Activated CD8-positive, alpha-beta T cell treated with anti-CD3 and anti-CD28 coated beads for 36 hours (primary cell): ENCODE measurements around the gene MCC. TPM values are rescaled to one million over a fixed set of nuclear protein-coding genes. Genes with fewer than 3 reads are reported as not detected.

Source experiments
- ATAC-seq: fragments of 200-7000 bp; cut with Tn5 transposase; one replicate; pipeline ENCODE4 v1.10.0; 2021; ENCODE audit warnings: mild to moderate bottlenecking, moderate library complexity
- CTCF ChIA-PET: fragments of 350-600 bp; sonication (Branson Sonifier 250); formaldehyde crosslinking; loops from one replicate; lab custom pipeline; 2021; ENCODE audit warnings: antibody characterized with exemption; lab: Charles Lee
- POLR2A ChIA-PET: fragments of 350-600 bp; sonication (Branson Sonifier 250); formaldehyde crosslinking; loops from one replicate; lab custom pipeline; 2021; ENCODE audit warnings: antibody characterized with exemption; lab: Charles Lee
- DNase-seq: peaks from one replicate; pipeline ENCODE4 v3.0.0-alpha.2; 2020
- H3K27ac Mint-ChIP-seq: one replicate; pipeline ENCODE4 v1.8.0; 2021; ENCODE audit warnings: mild to moderate bottlenecking, mixed read lengths
- H3K27me3 Mint-ChIP-seq: one replicate; pipeline ENCODE4 v1.8.0; 2021; ENCODE audit warnings: mixed read lengths
- H3K36me3 Mint-ChIP-seq: one replicate; pipeline ENCODE4 v1.8.0; 2021; ENCODE audit warnings: low read depth, mixed read lengths
- H3K4me1 Mint-ChIP-seq: one replicate; pipeline ENCODE4 v1.8.0; 2021; ENCODE audit warnings: low read depth, mixed read lengths
- H3K4me3 Mint-ChIP-seq: one replicate; pipeline ENCODE4 v1.8.0; 2021; ENCODE audit warnings: mild to moderate bottlenecking, moderate library complexity, mixed read lengths
- H3K9me3 Mint-ChIP-seq: one replicate; pipeline ENCODE4 v1.8.0; 2021; ENCODE audit warnings: mixed read lengths
- CTCF ChIP-seq: fragments of 200-600 bp; IDR thresholded peaks from one replicate; pipeline ENCODE4 v1.8.0; 2022; ENCODE audit warnings: antibody characterized with exemption, mild to moderate bottlenecking
- intact Hi-C: fragments of 100-400 bp; cut with micrococcal nuclease; formaldehyde crosslinking; loops from one replicate; pipeline ENCODE4 v1.10.0; 2022
- total RNA-seq, 2 experiments: library from RNA; stranded (reverse); gene quantifications; one replicate each; pipeline ENCODE4 v1.2.3, GENCODE V29; 2021

MCC gene
- total RNA-seq, 2 experiments from 2014 or later = 4.9 to 5.4 TPM

DNA sequence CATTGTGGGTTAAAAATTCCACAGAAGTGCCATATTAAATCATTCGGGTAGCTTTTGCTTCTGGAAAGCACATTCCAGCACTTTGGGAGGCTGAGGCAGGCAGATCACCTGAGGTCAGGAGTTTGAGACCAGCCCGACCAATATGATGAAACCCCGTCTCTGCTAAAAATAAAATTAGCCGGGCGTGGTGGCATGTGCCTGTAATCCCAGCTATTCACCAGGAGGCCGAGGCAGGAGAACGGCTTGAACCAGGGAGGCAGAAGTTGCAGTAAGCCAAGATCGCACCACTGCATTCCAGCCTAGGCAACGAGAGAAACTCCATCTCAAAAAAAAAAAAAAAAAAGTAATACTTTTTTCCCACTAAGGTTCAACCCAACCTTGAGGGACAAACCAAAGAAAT lies 243.3 kb downstream of the MCC start:
- peaks cover 9% of the 10 kb centered on the region for H3K4me1 Mint-ChIP-seq
- CTCF ChIA-PET = interaction anchor here (1.0 to 2.6 kb wide), 4 partner anchors 13 to 249 kb away, joined by 3 to 8 read pairs (median 4); no protein-coding TSS in a partner anchor
- ATAC-seq (no peak), DNase-seq (no peak)
- no peaks in the 10 kb centered on the region for H3K27me3 Mint-ChIP-seq
- intact Hi-C loops = no loop called here
- no peaks in the 10 kb centered on the region for H3K9me3 Mint-ChIP-seq
- no peak overlapping the region for H3K4me3 Mint-ChIP-seq
- POLR2A ChIA-PET = no interaction called here
- TF ChIP-seq CTCF = no peak
- no peak overlapping the region for H3K27ac Mint-ChIP-seq
- H3K36me3 Mint-ChIP-seq = no peaks in the 10 kb centered on the region

DNA sequence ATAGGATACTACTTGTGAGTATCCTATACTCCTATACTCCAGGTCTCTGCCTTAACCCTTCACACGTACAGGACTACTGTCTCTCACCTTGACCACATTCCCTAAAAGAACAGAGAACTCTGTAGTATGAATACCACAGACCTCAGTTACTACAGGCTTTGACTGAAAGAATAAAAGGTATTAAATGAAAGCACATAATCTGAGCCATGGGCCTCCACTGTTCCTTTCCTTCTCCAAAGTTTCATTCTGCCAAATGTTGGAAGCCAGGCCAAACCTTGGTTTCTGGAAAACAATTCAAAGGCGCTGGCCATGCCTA lies 244.9 kb downstream of the MCC start:
- no peak for TF ChIP-seq CTCF
- Mint-ChIP-seq H3K4me1 (peaks cover 9% of the 10 kb centered on the region), H3K9me3 (no peaks in the 10 kb centered on the region), H3K36me3 (no peaks in the 10 kb centered on the region), H3K27me3 (no peaks in the 10 kb centered on the region), H3K27ac (no peak overlapping the region), H3K4me3 (no peak overlapping the region)
- intact Hi-C loops = no loop called here
- ChIA-PET CTCF (interaction anchor here (2.6 kb wide), 1 partner anchor 247 kb away, joined by 8 read pairs; no protein-coding TSS in a partner anchor), POLR2A (no interaction called here)
- no peak for ATAC-seq
- no peak for DNase-seq

GRCh38 chr5:113242481-113243348 lies 245.5 kb downstream of the MCC start:
- CTCF ChIA-PET = interaction anchor here (2.6 kb wide), 1 partner anchor 247 kb away, joined by 8 read pairs; no protein-coding TSS in a partner anchor
- ATAC-seq (no peak), DNase-seq (no peak)
- intact Hi-C loops = no loop called here
- no peak overlapping the region for H3K27ac Mint-ChIP-seq
- TF ChIP-seq CTCF = no peak
- no peaks in the 10 kb centered on the region for H3K27me3 Mint-ChIP-seq
- peaks cover 9% of the 10 kb centered on the region for H3K4me1 Mint-ChIP-seq
- no peaks in the 10 kb centered on the region for H3K9me3 Mint-ChIP-seq
- POLR2A ChIA-PET = no interaction called here
- H3K4me3 Mint-ChIP-seq = no peak overlapping the region
- H3K36me3 Mint-ChIP-seq = no peaks in the 10 kb centered on the region

GRCh38 chr5:113240951-113241726 lies 247.1 kb downstream of the MCC start:
- ChIA-PET CTCF (interaction anchor here (1.1 to 1.3 kb wide), 2 partner anchors 35 to 245 kb away, joined by 3 to 4 read pairs; no protein-coding TSS in a partner anchor), POLR2A (interaction anchor here (1.0 kb wide), 1 partner anchor 19 kb away, joined by 3 read pairs; no protein-coding TSS in a partner anchor)
- intact Hi-C loops = no loop called here

More at GRCh38 chr5:113240951-113241726, 247.1 kb downstream of the MCC start:
- no peaks in the 10 kb centered on the region for H3K36me3 Mint-ChIP-seq
- DNase-seq = no peak
- H3K9me3 Mint-ChIP-seq = no peaks in the 10 kb centered on the region
- no peak overlapping the region for H3K4me3 Mint-ChIP-seq
- ATAC-seq = no peak
- peaks cover 10% of the 10 kb centered on the region for H3K4me1 Mint-ChIP-seq
- TF ChIP-seq CTCF = no peak
- no peak overlapping the region for H3K27ac Mint-ChIP-seq
- H3K27me3 Mint-ChIP-seq = no peaks in the 10 kb centered on the region
